HG03378 (cell line): Measurements from ENCODE around the gene CACNB4.
"Not testable (repeated sequence)": the region's sequence is repeated elsewhere in the genome, so short reads cannot be mapped to it uniquely, and the experiment has no call there.

ENCODE experiments used
- ATAC-seq: cut with Tn5 transposase; IDR thresholded peaks from one replicate; pipeline ENCODE4 v1.9.1; 2021; ENCODE audit warnings: mild to moderate bottlenecking, moderate library complexity; ENCODE audit not compliant: unreplicated experiment

CACNB4 gene

DNA sequence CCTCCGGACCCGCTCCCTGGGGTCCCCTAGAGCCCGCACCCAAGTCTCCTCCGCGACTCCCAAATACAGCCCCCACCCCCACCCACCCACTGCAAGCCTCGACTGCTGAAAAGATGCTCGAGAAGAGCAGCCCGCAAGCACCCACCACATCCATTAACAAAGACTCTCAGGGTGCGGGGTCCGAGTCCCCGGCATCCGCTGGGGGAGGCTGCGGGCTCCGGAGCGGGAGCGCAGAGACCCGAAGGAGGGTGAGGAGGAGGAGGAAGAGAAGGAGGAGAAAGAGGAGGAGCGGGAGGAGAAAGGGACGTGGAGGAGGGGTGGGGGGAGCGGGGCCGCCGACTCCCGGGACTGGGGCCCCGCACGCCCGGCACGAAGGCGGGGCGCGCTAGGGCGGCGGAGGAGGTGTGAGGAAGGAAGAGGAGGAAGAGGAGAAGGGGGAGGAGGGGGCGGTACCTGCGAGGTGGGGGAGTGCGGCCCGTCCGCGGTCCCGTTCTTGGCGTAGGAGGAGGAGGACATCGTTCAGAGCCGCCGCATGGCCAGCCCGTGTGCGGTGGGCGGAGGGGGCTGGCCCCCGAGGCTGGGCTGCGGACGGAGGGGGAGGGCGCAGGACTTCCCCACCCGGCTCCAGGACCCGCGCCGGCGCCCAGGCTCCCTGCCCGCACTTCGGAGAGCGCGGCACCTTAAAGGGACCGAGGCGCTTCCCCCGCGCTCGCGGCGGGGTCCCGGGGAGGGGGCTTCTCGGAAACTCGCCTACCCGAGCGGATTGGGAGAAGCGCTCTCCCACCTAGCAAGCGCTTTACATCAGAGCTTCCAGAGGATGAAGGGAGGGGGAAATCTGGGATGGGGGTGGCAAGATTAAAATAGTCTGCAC, at the start of gene CACNB4:
Gene CACNB4, minus strand, starts transcription at position 549 of the 871 bp plus-strand sequence.
- ATAC-seq: no peak

DNA sequence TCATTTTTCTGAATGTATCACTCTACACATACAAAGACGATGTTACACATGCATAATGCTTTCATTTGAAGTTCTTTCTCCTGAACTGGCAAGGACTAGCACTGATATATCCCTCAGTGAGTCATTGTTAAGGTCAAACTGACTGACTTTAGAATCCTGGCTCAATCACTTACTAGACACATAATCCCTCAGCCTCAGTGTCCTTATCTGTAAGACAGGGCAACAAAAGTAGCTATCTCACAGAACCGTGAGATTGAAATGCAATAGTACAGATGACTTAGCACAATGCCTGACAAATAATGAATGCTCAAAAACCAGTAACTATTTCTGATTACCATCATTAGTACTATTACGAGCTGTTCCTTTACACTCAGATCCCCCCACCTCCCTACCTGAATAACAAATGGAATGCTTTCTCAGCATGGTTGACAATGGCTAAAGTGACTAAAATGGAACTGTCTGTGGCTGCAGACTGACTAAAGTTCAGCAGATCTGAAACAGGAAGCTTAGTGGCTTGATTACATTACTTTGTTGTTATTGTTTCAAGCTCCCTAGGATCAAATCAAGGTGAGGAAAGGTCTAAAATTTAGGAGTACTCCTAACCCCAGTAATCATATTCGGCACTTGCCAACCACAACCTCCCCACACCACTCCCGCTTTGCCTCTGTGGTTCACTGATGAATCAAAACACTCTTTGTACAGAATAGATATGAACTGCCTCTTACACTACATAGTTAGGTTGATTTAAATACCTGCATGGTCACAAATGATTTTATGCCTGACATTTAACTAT, 35.8 kb upstream of the CACNB4 start:
- peak; percentile 75 for ATAC-seq

DNA sequence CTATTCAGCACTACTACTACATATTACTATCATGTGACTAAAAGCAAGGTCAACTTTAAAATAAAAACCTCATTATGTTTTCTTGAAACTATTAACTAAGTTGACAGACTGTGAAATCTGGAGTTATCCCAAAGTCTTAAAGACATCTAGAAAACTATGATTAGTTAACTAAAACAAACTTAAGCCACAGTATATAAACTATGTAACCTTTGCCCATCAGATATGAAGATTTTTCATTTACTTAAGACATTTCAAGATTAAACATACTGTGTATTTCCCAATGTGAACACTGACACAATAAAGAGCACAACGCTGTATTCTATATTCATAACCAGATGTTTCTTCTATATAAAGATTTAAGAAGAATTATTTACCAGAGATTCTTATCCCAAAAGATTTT, 33.5 kb upstream of the CACNB4 start:
- no peak for ATAC-seq

DNA sequence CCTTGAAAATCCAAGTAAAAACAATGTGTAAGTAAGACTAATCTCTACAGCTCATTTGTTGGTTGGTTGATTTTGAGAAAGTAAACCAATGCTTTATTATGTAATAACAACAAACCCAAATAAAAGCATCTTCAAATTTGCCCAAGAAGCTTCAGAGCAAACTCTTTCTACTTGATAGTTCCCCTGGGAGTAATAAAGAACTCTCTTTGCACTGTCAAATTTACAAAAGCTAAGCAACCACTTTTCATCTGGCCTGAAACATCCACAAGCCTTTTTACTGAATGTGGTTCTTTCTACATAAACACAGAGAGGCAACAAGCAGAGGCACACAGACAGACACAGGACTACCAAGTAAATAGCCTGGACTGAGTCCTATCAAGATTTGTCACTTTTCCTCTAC, 28.8 kb upstream of the CACNB4 start:
- ATAC-seq: no peak

DNA sequence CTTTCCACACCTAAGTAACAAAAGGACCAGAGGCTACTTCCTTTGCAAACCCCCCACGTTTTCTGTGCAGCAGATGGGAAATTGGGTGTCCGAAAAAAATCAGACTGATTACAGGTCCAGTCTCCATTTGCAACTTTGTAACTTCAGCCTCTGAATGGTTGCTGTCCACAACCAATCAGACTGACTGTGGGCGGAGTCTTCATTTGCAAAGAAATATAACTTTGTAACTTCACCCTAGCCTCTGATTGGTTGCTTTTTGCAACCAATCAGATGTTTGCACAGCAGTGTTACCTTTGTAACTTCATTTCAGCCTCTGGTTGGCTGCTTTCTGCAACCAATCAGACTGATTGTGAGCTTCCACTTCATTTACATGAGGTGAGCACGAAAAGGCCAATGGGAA, 27.8 kb upstream of the CACNB4 start:
- ATAC-seq: no peak

DNA sequence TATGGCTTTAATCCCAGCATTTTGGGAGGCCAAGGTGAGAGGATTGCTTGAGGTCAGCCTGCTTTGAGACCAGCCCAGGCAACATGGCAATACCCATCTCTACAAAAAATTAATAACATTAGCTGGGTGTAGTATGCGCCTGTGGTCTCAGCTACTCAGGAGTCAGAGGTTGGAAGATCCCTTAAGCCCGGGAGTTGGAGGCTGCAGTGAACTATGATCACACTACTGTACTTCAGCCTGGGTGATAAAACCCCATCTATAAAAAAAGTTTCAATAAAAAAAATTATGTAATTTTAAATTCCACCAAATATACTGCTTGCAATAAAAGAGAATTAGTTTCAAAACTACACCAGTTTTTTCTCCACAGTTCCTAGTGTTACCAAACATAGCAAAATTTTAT, 23.3 kb upstream of the CACNB4 start:
- ATAC-seq: no peak

DNA sequence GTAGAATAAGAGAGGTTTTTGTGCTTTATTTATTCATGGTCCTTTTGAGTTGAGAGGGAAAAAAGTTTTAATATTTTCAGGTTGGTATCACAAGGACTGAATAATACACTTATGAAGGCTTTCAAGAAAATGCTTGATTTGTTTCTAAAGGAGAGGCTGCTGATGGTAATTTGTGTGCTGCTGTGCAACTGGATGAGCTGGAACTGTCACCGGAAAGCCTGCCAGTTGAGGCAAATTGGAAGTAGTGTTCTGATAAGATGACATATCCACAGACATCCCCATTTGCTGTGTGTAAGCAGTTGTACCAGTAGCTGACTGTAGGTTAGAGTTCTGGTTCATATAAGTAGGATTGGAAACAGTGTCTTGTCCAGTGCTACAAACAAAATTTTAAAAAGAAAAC, 21.6 kb upstream of the CACNB4 start:
- ATAC-seq: no peak

DNA sequence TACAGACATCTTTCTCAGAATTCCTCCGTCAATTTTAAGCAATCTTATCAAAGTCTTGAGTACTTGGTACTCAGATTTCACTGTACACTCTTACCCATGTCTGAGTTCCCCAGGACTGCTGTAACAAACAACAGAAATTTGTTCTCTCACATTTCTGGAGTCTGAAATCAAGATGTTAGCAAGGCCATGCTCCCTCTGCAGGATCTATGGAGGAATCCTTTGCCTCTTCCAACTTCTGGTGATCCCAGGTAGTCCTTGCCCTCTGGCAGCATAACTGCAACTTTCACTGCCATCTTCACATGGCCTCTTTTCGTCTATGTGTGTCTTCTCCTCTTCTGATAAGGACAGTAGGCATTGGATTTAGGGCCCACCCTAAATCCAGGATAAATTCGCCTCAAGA, 17.1 kb upstream of the CACNB4 start:
- ATAC-seq: no peak

DNA sequence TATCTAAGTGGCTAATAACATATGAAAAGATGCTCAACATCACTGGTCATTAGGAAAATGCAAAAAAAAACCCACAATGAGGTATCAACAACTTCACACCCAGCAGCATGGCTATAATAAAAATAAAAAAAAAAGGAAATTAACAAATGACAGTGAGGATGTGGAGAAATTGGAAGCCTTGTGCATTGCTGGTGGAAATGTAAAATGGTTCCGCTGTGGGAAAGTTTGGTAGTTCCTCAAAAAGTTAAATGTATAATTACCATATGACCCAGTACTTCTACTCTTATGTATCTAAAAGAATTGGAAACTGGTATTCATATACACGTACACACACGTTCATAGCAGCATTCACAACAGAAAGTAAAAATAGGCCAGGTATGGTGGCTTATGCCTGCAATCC, 15.5 kb upstream of the CACNB4 start:
- no peak for ATAC-seq

DNA sequence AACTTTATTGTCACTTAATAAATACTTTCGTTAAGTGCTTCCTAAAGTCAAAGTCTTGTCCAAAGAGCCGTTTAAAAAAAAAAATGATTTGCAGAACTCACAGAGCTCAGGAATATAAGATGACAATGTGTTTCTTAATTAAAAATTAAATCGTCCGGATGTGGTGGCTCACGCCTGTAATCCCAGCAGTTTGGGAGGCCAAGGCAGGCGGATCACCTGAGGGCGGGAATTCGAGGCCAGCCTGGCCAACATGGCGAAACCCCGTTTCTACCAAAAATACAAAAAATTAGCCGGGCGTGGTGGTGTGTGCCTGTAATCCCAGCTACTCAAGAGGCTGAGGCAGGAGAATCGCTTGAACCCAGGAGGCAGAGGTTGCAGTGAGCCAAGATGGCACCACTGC, 8.3 kb upstream of the CACNB4 start:
- not testable (repeated sequence) for ATAC-seq

DNA sequence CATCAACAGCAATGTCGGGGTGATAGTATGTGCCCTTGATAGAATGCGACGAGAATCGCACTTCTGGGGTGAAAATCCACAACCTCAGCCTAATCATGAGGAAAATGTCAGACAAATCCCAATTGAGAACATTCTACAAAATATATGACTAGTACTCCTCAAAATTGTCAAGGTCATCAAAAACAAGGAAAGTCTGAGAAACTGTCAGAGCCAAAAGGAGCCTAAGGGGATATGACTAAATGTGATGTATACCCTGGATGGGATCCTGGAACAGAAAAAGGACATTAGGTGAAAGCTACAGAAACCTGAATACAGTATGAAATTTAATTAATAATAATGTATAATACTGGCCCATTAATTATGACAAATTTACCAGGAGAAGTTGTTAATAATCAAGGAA, 7.6 kb upstream of the CACNB4 start:
- no peak for ATAC-seq

DNA sequence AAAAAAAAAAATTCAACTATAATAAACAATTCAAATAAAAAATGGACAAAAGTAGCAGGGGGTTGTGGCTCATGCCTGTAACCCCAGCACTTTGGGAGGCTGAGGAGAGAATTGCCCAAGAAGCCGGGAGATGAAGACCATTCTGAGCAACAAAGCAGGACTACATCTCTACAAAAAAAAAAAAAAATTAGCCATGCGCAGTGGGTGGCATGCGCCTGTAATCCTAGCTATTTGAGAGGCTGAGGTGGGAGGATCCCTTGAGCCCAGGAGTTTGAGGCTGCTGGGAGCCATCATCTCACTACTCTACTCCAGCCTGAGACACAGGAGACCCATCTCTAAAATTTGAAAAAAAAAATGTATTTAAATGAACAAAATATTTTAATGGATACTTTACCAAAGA, 4.4 kb upstream of the CACNB4 start:
- no peak for ATAC-seq

DNA sequence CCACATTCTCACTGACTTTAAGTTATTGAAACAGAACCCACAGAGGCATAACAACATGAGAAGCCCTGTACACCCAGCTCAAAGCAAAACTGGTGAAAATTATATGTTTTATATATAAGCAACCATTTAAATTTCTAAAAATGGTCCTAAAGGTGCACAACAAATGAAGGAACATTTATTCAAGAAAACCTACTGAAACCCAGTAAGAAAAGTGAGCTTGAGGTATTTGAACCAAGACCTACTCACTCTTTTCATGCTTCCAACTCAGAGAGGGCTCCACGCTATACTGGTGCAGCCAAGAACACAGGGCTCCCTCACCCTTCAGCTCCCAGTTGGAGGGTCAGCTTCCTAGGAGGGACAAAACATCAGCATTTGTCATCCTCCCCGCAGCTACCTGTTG, 2.1 kb upstream of the CACNB4 start:
- ATAC-seq: no peak

DNA sequence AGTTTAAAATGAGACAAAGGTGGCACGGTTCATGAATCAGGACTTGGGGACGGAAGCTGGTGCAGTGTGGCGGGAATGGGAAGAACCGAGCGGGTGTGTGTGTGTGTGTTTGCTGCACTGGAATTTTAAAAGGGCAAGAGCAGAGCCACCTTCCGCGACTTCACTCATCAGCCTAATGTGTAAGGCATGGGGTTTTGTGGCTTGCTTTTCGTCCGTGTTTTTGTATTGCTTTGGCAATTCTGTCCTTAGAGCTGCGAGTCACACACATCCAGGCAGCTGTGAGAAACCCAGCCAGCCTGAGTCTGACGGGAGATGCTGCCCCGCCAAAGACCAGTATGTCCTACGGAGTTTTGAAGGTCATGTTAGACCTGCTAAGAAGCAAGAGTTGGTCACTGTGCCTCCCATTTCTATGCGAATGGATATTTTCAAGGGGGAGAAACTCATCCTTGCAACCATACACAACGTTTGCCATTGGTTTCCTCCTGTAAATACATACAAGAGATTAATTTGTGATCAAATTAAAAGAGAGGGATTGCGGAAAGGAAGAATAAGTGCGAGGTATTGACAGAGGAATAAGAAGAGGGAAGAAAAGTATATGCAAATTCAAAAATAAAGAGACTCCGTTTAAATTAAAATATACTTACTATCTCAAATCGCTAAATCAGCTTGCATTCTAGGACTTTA, 665 bp upstream of the CACNB4 start:
- no peak for ATAC-seq

DNA sequence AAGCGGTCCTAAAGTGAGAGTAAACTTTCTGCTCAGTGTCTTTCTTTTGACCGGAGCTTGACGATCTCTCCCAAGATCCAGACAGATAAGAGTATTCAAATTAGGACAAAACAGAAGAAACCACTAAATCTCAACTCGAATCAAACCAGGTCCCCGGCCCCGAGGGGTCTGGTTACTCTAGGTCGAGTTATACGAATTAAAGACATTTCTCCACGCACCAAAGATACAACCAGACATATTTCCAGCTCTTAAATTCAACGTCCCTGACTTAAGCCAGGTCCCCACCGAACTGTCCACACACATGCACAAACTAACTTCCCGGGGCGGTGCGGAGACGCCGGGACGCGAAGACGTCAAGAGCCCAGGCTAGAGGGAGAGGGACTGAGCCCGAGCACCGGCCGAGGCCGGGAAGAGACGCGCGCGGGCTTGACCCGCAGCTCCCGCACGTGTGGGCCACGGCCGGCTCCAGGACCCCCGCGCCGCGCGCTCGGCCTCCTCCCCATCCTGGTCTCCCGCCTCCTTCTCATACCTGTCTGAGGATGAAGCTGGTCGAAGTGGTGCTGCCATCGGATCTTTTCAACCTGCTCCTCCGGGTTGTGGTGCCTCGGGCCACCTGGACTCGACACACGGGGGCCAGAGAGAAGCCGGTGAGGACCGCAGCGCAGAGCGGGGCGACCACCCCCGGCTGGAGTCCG, 896 bp downstream of the CACNB4 start:
- no peak for ATAC-seq

DNA sequence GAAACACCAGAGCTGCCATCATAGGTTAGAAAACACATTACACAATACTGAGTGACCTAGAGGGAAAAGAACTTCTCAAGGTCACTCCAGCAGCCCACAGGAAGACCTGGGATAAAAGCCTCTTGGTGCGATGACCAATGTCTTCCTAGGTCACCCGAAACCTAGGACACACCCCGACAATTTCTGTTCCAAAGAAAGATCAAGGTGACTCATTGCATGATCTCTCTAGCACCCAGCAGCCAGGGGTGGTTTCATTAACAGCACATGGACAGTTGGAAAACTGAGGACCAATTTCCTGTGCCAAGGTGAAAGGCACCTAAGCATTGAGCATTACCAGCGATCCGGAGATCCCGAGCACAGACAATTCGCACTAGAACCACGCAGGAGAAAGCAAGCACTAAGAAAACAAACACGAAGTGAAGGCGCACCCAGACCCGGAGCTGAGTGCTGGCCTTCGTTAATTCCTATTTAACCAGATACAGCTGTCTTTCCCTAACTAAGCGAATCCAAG, 1.5 kb downstream of the CACNB4 start:
- no peak for ATAC-seq

DNA sequence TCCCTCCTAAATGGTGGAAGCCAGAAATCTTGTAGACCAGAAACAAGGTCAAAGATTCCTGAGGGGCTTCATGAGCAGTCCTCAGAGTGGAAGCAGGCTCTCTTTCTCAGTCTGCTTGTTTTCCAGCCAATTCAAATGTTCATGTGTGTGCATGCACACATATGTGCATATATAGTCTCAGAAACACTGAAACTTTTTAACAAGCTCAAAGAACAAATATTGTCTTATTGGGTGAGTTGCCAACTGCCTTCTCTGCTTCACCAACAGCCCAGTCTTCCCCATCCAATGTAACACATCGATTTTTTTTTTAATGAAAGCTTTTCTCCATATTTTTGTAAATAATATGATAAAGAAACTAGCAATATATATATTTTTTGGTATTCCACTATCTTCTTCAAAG, 3.7 kb downstream of the CACNB4 start:
- ATAC-seq: no peak

DNA sequence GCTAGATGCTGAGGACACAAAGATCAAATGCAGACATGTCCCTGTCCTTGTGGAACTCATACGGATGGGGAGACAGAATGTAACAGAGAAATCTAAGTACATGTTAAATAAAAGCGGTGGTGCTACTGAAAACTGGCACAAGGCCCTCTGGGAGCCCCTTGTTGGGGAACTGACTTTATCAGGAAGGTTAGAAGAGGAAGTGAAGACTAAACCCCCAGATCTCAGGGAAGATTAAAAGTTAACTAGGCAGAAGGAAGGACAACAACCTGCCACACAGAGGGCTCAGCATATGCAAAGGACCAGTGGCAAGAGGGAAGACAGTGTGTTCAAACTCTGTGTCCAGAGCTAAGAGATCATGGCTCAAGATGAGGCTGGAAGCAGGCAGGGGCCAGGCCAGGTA, 4.8 kb downstream of the CACNB4 start:
- no peak for ATAC-seq

DNA sequence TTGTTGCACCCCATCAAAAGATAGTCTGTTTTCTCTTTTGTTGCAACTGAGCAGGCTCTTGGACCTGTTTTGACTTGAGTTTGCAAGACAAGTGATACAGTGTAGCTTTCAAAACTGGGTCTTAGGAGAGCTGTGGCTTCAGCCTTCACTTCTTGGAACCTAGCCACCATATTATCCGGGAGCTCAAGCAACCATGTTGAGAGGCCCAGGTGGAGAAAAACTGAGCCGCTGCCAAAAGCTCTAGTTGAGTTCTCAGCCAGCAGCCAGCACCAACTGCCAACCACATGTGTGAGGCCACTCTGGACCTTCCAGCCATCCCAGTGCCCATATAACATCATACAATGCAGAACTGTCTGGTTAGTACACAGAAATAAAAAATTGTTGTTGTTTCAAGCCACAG, 5.4 kb downstream of the CACNB4 start:
- ATAC-seq: no peak

DNA sequence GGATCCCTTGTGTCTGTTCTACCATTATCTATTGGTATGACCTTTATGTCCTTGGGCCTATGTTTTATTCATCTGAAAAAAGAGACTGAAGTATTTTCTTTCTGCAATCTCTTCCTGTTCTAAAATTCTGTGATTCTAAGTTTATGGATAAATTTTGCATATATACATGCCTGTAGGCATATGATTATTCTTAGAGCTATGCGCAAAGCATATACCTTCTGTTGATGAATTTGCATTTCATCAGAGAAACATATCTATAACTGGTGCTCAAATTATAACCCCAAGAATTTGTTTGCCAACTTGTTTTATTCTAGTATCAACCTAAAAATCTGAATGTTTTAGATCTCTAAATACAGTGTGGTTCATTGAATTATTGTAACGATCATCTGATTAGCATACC, 6.7 kb downstream of the CACNB4 start:
- ATAC-seq: no peak

DNA sequence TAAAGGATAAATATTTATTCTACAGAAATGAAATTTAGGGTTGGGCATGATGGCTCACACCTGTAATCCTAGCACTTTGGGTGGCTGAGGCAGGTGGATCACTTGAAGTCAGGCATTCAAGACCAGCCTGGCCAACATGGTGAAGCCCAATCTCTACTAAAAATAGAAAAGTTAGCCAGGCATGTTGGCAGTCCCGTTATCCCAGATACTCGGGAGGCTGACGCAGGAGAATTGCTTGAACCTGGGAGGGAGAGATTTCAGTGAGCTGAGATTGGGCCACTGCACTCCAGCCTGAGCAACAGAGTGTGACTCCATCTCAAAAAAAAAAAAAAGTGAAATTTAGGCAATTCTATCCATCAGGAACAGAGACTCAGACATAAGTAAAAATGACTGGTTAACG, 8.1 kb downstream of the CACNB4 start:
- not testable (repeated sequence) for ATAC-seq
